MM.1S (cell line): ENCODE measurements around the gene RNF150.

ENCODE experiments used
- EZH2 ChIP-seq: fragments of 300-600 bp; sonication (generic); optimal IDR thresholded peaks from 2 replicates; pipeline ENCODE3; 2017; ENCODE audit warnings: low read depth, mild to moderate bottlenecking, antibody characterized with exemption, low read length, mixed read lengths
- EZH2phosphoT487 ChIP-seq: fragments of 300-600 bp; sonication (generic); IDR thresholded peaks from 2 replicates; pipeline ENCODE4 v1.6.1; 2018; ENCODE audit warnings: antibody characterized with exemption, low read length
- TF ChIP-seq, protein P1 (sequence below): fragments of 300-600 bp; sonication (generic); IDR thresholded peaks from 2 replicates; pipeline ENCODE4 v1.5.1; 2016; ENCODE audit warnings: antibody characterized with exemption, low read length, mixed read lengths

DNA sequence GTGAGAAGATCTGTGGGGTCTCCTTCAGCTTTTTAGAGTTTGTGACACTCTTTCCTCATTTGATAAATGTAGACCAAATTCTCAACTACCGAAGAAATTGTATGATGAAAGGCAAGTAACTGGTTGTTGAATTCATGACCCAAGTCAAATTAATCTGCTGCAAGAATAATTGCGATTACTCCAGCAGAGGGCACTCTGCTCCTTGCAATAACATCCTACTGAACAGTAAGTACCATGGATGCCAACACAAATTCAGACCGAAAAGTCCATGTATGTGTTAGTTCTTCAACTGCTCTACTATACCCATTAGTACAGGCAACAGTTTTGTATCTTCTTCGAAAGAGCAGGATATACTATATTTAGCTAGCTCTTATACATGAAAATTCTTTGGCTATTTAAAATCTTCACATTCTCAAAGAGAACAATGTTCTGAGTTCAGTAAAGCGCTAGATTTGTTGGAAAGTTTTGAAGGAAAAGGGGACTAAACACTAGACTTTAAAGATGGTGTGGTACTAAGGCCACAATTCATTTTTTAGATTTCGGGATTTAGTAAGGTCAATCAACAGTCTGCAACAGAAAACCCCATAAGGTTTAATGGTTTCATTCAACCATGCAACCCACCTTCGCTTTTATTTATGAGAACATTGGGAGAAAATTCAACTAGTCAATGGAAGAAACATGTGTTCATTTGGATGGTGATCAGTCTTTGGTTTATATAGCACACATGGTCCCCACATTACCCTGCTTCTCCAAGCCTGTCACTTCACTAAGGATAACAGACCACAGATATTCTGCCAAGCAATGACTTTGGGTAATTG is 271.7 kb downstream of the RNF150 start:
- TF ChIP-seq, protein P1, sequence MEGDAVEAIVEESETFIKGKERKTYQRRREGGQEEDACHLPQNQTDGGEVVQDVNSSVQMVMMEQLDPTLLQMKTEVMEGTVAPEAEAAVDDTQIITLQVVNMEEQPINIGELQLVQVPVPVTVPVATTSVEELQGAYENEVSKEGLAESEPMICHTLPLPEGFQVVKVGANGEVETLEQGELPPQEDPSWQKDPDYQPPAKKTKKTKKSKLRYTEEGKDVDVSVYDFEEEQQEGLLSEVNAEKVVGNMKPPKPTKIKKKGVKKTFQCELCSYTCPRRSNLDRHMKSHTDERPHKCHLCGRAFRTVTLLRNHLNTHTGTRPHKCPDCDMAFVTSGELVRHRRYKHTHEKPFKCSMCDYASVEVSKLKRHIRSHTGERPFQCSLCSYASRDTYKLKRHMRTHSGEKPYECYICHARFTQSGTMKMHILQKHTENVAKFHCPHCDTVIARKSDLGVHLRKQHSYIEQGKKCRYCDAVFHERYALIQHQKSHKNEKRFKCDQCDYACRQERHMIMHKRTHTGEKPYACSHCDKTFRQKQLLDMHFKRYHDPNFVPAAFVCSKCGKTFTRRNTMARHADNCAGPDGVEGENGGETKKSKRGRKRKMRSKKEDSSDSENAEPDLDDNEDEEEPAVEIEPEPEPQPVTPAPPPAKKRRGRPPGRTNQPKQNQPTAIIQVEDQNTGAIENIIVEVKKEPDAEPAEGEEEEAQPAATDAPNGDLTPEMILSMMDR, result peak; percentile 82
- TF ChIP-seq EZH2phosphoT487 (no peak), EZH2 (no peak)
